Metanephros (tissue), 2 donors: Measurements from ENCODE around the gene RRP12. TPM values are rescaled to one million over a fixed set of nuclear protein-coding genes. Genes with fewer than 3 reads are reported as not detected.

Experiments used
- small RNA-seq: library from RNA; depleted of rRNA; stranded (forward); fragments of <200 nt; gene quantifications from one replicate; pipeline ENCODE3, GENCODE V24; 2014; ENCODE audit warnings: low replicate concordance
- total RNA-seq: library from RNA; depleted of rRNA; stranded (reverse); fragments of >200 nt; gene quantifications from one replicate; pipeline ENCODE4 v1.2.3, GENCODE V29; 2014

Gene RRP12
- 27.2 TPM for total RNA-seq

GRCh38 chr10:97400665-97401454 lies at the start of gene RRP12:
TSS of gene RRP12 (minus strand) at chr10:97401340. CDS start at chr10:97401231, 109 bp downstream.

GRCh38 chr10:97445722-97446639 lies 44.8 kb upstream of the RRP12 start, which contains the start of the genes EXOSC1 and ZDHHC16:
TSS of gene EXOSC1 (minus strand) at chr10:97446006. CDS start at chr10:97445985, 21 bp downstream.
TSS of gene ZDHHC16 (plus strand) at chr10:97446175. CDS start at chr10:97451676, 5,501 bp downstream.

GRCh38 chr10:97425964-97426775 lies 25.0 kb upstream of the RRP12 start, which contains the start of gene PGAM1:
TSS of gene PGAM1 (plus strand) at chr10:97426191. CDS start at chr10:97426308, 117 bp downstream.

GRCh38 chr10:97334370-97335175 lies 66.6 kb downstream of the RRP12 start, which contains the start of gene FRAT2:
TSS of gene FRAT2 (minus strand) at chr10:97334729. CDS start at chr10:97334572, 157 bp downstream.

GRCh38 chr10:97318772-97319651 lies 82.1 kb downstream of the RRP12 start, which contains the start of gene FRAT1:
TSS of gene FRAT1 (plus strand) at chr10:97319271. CDS start at chr10:97319454, 183 bp downstream.

Small RNA genes lying within 50 kb of the gene (small RNA-seq; reads per million reads assigned to genes)
- not detected for gene RF00019

Other genes with a start within 250 kb of the RRP12 start
- 3.3 TPM for gene SLIT1, start 215.4 kb downstream of the RRP12 start, total RNA-seq
- gene ARHGAP19, start 108.7 kb downstream of the RRP12 start, total RNA-seq: 18.0 TPM
- gene FRAT1, start 82.1 kb downstream of the RRP12 start, total RNA-seq: 4.3 TPM
- 17.3 TPM for gene FRAT2, start 66.6 kb downstream of the RRP12 start, total RNA-seq
- gene PGAM1, start 24.9 kb upstream of the RRP12 start, total RNA-seq: 163 TPM
- 32.3 TPM for gene EXOSC1, start 44.7 kb upstream of the RRP12 start, total RNA-seq
- 22.2 TPM for gene ZDHHC16, start 44.8 kb upstream of the RRP12 start, total RNA-seq
- 76.0 TPM for gene MMS19, start 97.1 kb upstream of the RRP12 start, total RNA-seq
- 15.2 TPM for gene UBTD1, start 97.6 kb upstream of the RRP12 start, total RNA-seq
- gene ANKRD2, start 171.4 kb upstream of the RRP12 start, total RNA-seq: 1.6 TPM
- 26.2 TPM for gene HOGA1, start 183.0 kb upstream of the RRP12 start, total RNA-seq
- 2.3 TPM for gene C10orf62, start 188.4 kb upstream of the RRP12 start, total RNA-seq
- 8.6 TPM for gene MORN4, start 232.2 kb upstream of the RRP12 start, total RNA-seq
- gene PI4K2A, start 239.3 kb upstream of the RRP12 start, total RNA-seq: 16.2 TPM